Natural killer cell (primary cell): Measurements from ENCODE around the gene ADGRG7. TPM values are rescaled to one million over a fixed set of nuclear protein-coding genes. Genes with fewer than 3 reads are reported as not detected.
A peak's percentile ranks its signal among the peaks of the same experiment; 100 is the strongest.

Experiments
- ATAC-seq, 3 donors: fragments of 150-1000 bp in 2 of 3; fragments of 200-7000 bp in 1 of 3; cut with Tn5 transposase; 1 replicate in 1 of 3; 2 replicates in 2 of 3; pipeline ENCODE4 v1.10.0; 2021; ENCODE audit warnings: mild to moderate bottlenecking in 2 of 3, moderate library complexity in 2 of 3
- DNase-seq, 2 donors: peaks; one replicate each; pipeline versions ENCODE4 v3.0.0 to v3.0.0-alpha.2; 2013 to 2021; ENCODE audit warnings: mixed read lengths in 1 of 2
- H3K27ac ChIP-seq: one replicate; pipeline ENCODE4 v1.5.1; 2013; ENCODE audit warnings: mild to moderate bottlenecking, low read length
- H3K27me3 ChIP-seq: one replicate; pipeline ENCODE4 v1.6.1; 2013; ENCODE audit warnings: low read length; ENCODE audit not compliant: control insufficient read depth, insufficient read depth
- H3K36me3 ChIP-seq: one replicate; pipeline ENCODE4 v1.6.1; 2013; ENCODE audit warnings: low read length; ENCODE audit not compliant: control insufficient read depth, insufficient read depth
- H3K4me1 ChIP-seq: one replicate; pipeline ENCODE4 v1.6.1; 2013; ENCODE audit warnings: low read length; ENCODE audit not compliant: control insufficient read depth, insufficient read depth
- H3K4me3 ChIP-seq: one replicate; pipeline ENCODE4 v1.5.1; 2013; ENCODE audit warnings: low read length
- H3K9me3 ChIP-seq: one replicate; pipeline ENCODE4 v1.6.1; 2013; ENCODE audit warnings: low read length; ENCODE audit not compliant: control insufficient read depth, insufficient read depth
- H3K27ac Mint-ChIP-seq, 2 donors: one replicate each; pipeline ENCODE4 v1.8.0; 2022; ENCODE audit warnings: mild to moderate bottlenecking in 2 of 2, mixed read lengths in 2 of 2, moderate library complexity in 1 of 2
- H3K27me3 Mint-ChIP-seq, 2 donors: one replicate each; pipeline ENCODE4 v1.8.0; 2022; ENCODE audit warnings: low read depth in 2 of 2, mixed read lengths in 2 of 2
- H3K36me3 Mint-ChIP-seq: one replicate; pipeline ENCODE4 v1.8.0; 2022; ENCODE audit warnings: mixed read lengths
- H3K4me1 Mint-ChIP-seq, 2 donors: one replicate each; pipeline ENCODE4 v1.8.0; 2022; ENCODE audit warnings: mixed read lengths in 2 of 2
- H3K4me3 Mint-ChIP-seq: one replicate; pipeline ENCODE4 v1.8.0; 2022; ENCODE audit warnings: mild to moderate bottlenecking, moderate library complexity, mixed read lengths
- H3K9me3 Mint-ChIP-seq, 2 donors: one replicate each; pipeline ENCODE4 v1.8.0; 2022; ENCODE audit warnings: mixed read lengths in 2 of 2
- CTCF ChIP-seq: fragments of 200-600 bp; IDR thresholded peaks from one replicate; pipeline ENCODE4 v1.8.0; 2022; ENCODE audit warnings: antibody characterized with exemption
- WGBS: methylation state at CpG from one replicate; pipeline ENCODE4 v1.1.7; 2013; ENCODE audit warnings: missing lambda C conversion rate; ENCODE audit not compliant: insufficient coverage; 5-methylcytosine and 5-hydroxymethylcytosine counted together
- intact Hi-C: fragments of 100-400 bp; cut with micrococcal nuclease; formaldehyde crosslinking; loops from one replicate; pipeline ENCODE4 v1.14.2; 2022
- total RNA-seq, 4 donors: library from RNA; stranded (reverse); fragments of 120-200 nt in 1 of 4; gene quantifications; one replicate each; pipeline versions ENCODE4 v1.2.3 to v1.2.4, GENCODE V29; 2013 to 2022

The ADGRG7 gene
- total RNA-seq, 3 donors from 2014 or later (not counting 1 experiment from before 2014, with no cell fraction given) = not detected

- no peaks in the 10 kb centered on the region for H3K27me3 ChIP-seq
- 40% methylated on average over 1 of the region's 3 CpGs for WGBS
- Mint-ChIP-seq H3K4me1 (no peaks in the 10 kb centered on the region), H3K27ac (no peak overlapping the region), H3K27me3 (no peaks in the 10 kb centered on the region), H3K4me3 (no peak overlapping the region), H3K36me3 (no peaks in the 10 kb centered on the region), H3K9me3 (no peaks in the 10 kb centered on the region)
- intact Hi-C loops = loop anchor here (5.0 kb wide), 1 partner anchor 524 kb away; no protein-coding TSS in a partner anchor
- no peak overlapping the region for H3K4me3 ChIP-seq
- DNase-seq (no peak), ATAC-seq (no peak)
- no peaks in the 10 kb centered on the region for H3K9me3 ChIP-seq
- H3K4me1 ChIP-seq = peaks cover 3% of the 10 kb centered on the region
- no peaks in the 10 kb centered on the region for H3K36me3 ChIP-seq
- no peak for TF ChIP-seq CTCF
- H3K27ac ChIP-seq = no peak overlapping the region
Observed at GRCh38 chr3:100591411-100591810, 18.0 kb upstream of the ADGRG7 start.

DNA sequence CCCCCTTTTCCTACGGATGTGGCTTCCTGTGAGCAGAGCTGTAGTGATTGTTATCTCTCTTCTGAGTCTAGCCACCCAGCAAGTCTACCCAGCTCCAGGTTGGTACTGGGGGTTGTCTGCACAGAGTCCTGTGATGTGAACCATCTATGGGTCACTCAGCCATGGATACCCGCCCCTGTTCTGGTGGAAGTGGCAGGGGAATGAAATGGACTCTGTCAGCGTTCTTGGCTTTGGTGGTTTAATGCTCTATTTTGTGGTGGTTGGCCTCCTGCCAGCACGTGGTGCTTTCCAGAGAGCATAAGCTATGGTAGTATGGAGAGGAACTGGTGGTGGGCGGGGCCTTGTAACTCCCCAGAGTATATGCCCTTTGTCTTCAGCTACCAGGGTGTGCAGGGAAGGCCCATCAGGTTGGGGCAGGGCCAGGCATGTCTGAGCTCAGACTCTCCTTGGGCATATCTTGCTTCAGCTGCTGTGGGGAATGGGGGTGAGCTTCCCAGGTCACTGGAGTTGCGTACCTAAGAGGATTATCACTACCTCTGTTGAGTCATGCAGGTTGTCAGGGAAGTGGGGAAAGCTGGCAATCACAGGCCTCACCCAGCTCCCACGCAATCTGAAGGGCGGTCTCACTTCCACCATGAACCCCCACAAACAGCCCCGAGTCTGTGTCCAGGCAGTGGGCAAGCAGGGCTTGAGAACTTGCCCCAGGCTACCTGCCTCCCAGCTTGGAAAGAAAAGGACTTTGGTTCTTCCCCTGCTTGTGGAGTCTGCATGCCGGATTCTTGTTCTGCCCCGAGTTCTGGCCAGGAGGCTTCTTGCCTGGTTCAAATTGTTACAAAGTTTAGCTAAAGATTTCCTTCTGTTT lies 9.0 kb upstream of the ADGRG7 start:
- DNase-seq (no peak), ATAC-seq (no peak)
- Histone ChIP-seq H3K4me1 (peaks cover 5% of the 10 kb centered on the region), H3K4me3 (no peak overlapping the region), H3K27me3 (no peaks in the 10 kb centered on the region), H3K9me3 (no peaks in the 10 kb centered on the region), H3K27ac (no peak overlapping the region), H3K36me3 (no peaks in the 10 kb centered on the region)
- peaks cover 10 to 18% of the 10 kb centered on the region in 2 donors for H3K4me1 Mint-ChIP-seq
- intact Hi-C loops = no loop called here
- no peaks in the 10 kb centered on the region for H3K9me3 Mint-ChIP-seq
- no peaks in the 10 kb centered on the region for H3K36me3 Mint-ChIP-seq
- no peak overlapping the region for H3K4me3 Mint-ChIP-seq
- WGBS = 63% methylated on average over 10 of the region's 11 CpGs
- no peak for TF ChIP-seq CTCF
- H3K27ac Mint-ChIP-seq = no peak overlapping the region
- H3K27me3 Mint-ChIP-seq = peaks cover 0 to 9% of the 10 kb centered on the region in 2 donors

- Histone ChIP-seq H3K4me1 (peaks cover 5% of the 10 kb centered on the region), H3K27ac (peak overlapping the region; percentile 46), H3K36me3 (no peaks in the 10 kb centered on the region), H3K9me3 (no peaks in the 10 kb centered on the region), H3K27me3 (no peaks in the 10 kb centered on the region), H3K4me3 (peak overlapping the region; percentile 20)
- Mint-ChIP-seq H3K36me3 (no peaks in the 10 kb centered on the region), H3K27ac (peak overlapping the region; percentile 1 to 7), H3K4me3 (peak overlapping the region; percentile 14), H3K4me1 (peaks cover 10 to 18% of the 10 kb centered on the region in 2 donors), H3K27me3 (peaks cover 0 to 4% of the 10 kb centered on the region in 2 donors), H3K9me3 (no peaks in the 10 kb centered on the region)
- WGBS = 24% methylated on average over 6 of the region's 7 CpGs
- intact Hi-C loops = no loop called here
- peak in 2 of 3 donors; percentile 21 to 49 for ATAC-seq
- TF ChIP-seq CTCF = no peak
- no peak for DNase-seq
Observed at GRCh38 chr3:100602506-100603444, 6.6 kb upstream of the ADGRG7 start.
